GM23338 (cell line): ENCODE measurements around the gene MYO9A. TPM values are rescaled to one million over a fixed set of nuclear protein-coding genes. Genes with fewer than 3 reads are reported as not detected.

Source experiments
- ETS1 ChIP-seq: IDR thresholded peaks from 2 replicates; pipeline ENCODE4 v1.6.1; 2016; ENCODE audit warnings: antibody characterized with exemption
- NANOG ChIP-seq: IDR thresholded peaks from 2 replicates; pipeline ENCODE4 v1.6.1; 2016; ENCODE audit warnings: antibody characterized with exemption, borderline replicate concordance
- POLR2AphosphoS5 ChIP-seq: IDR thresholded peaks from 2 replicates; pipeline ENCODE4 v1.6.1; 2016; ENCODE audit warnings: antibody characterized with exemption, low read depth
- REST ChIP-seq: IDR thresholded peaks from one replicate; pipeline ENCODE4 v1.6.1; 2018; ENCODE audit warnings: antibody characterized with exemption; ENCODE audit not compliant: unreplicated experiment
- ZNF462 ChIP-seq: fragments of 250-450 bp; sonication (Bioruptor Pico); IDR thresholded peaks from 2 replicates; pipeline ENCODE4 v1.5.0; 2020; ENCODE audit warnings: mild to moderate bottlenecking, moderate library complexity
- polyA plus RNA-seq: library from polyadenylated mRNA; unstranded; fragments of >200 nt; fragmentation: Nextera tagmentation; extraction: Ambion mirVana; gene quantifications from 2 replicates; pipeline ENCODE4 v1.2.1, GENCODE V29; 2016
- total RNA-seq: library from RNA; depleted of rRNA; stranded (reverse); fragments of >200 nt; shearing (Covaris generic); gene quantifications from 2 replicates; pipeline ENCODE4 v1.2.3, GENCODE V29; 2014

Gene MYO9A
- total and polyA plus RNA-seq, 2 experiments from 2014 or later, result 11.6 to 32.8 TPM

GRCh38 chr15:71945012-71945411 lies 172.9 kb downstream of the MYO9A start (continued):
- TF ChIP-seq REST, result no peak
- no peak for TF ChIP-seq ETS1
- TF ChIP-seq POLR2AphosphoS5, result no peak
- TF ChIP-seq NANOG, result no peak
- TF ChIP-seq ZNF462 (CRISPR knock-in tag), result no peak
